Heart left ventricle (tissue), 16 donors: ENCODE measurements around the gene RNF103. TPM values are rescaled to one million over a fixed set of nuclear protein-coding genes. Genes with fewer than 3 reads are reported as not detected.

Experiments used
- ATAC-seq, 4 donors: fragments of 200-7000 bp; cut with Tn5 transposase; one replicate each; pipeline ENCODE4 v1.9.1; 2020 to 2022; ENCODE audit warnings: moderate library complexity in 4 of 4, mild to moderate bottlenecking in 3 of 4, moderate number of reproducible peaks in 1 of 4
- DNase-seq, 5 donors: peaks; one replicate each; pipeline ENCODE4 v3.0.0-alpha.2; 2020
- H3K27ac ChIP-seq, 12 donors: fragments of 200-600 bp; sonication (generic) in 4 of 12; one replicate each; pipeline versions ENCODE4 v1.5.0 to v1.8.0; 2016 to 2022; ENCODE audit warnings: mild to moderate bottlenecking in 2 of 12
- H3K27me3 ChIP-seq, 9 donors: fragments of 200-600 bp; sonication (generic) in 2 of 9; one replicate each; pipeline versions ENCODE4 v1.5.1 to v1.8.0; 2016 to 2022; ENCODE audit warnings: mild to moderate bottlenecking in 3 of 9
- H3K36me3 ChIP-seq, 9 donors: fragments of 200-600 bp; sonication (generic) in 2 of 9; one replicate each; pipeline versions ENCODE4 v1.5.0 to v1.8.0; 2018 to 2022; ENCODE audit warnings: mild to moderate bottlenecking in 2 of 9
- H3K4me1 ChIP-seq, 12 donors: fragments of 200-600 bp; sonication (generic) in 4 of 12; one replicate each; pipeline versions ENCODE4 v1.5.0 to v1.8.0; 2016 to 2022; ENCODE audit warnings: mild to moderate bottlenecking in 3 of 12
- H3K4me3 ChIP-seq, 12 donors: fragments of 200-600 bp; sonication (generic) in 4 of 12; one replicate each; pipeline versions ENCODE4 v1.5.0 to v1.8.0; 2017 to 2022; ENCODE audit warnings: mild to moderate bottlenecking in 9 of 12, moderate library complexity in 4 of 12
- H3K9me3 ChIP-seq, 12 donors: fragments of 200-600 bp; sonication (generic) in 4 of 12; one replicate each; pipeline versions ENCODE4 v1.5.0 to v1.8.0; 2016 to 2022; ENCODE audit warnings: mild to moderate bottlenecking in 1 of 12
- POLR2A ChIP-seq, 2 donors: fragments of 450-650 bp; IDR thresholded peaks; one replicate each; pipeline ENCODE4 v1.6.1; 2017; ENCODE audit warnings: antibody characterized with exemption in 2 of 2, mild to moderate bottlenecking in 2 of 2, moderate library complexity in 2 of 2
- WGBS, 4 donors: extraction: QIAGEN DNeasy Blood & Tissue Kit in 2 of 4; methylation state at CpG; one replicate each; pipeline versions ENCODE4 v1.1.5 to v1.1.7; 2013 to 2018; 5-methylcytosine and 5-hydroxymethylcytosine counted together
- intact Hi-C, 10 donors: fragments of 100-400 bp; cut with DNase I; formaldehyde crosslinking; loops; one replicate each; pipeline versions ENCODE4 v1.11.1 to v1.14.2; 2022
- polyA plus RNA-seq, 2 donors: library from polyadenylated mRNA; stranded (reverse); fragments of 200-250 nt; gene quantifications; one replicate each; pipeline ENCODE4 v1.2.3, GENCODE V29; 2013
- total RNA-seq, 9 donors: library from RNA; depleted of rRNA in 2 of 9; stranded (reverse); fragments of >200 nt in 2 of 9; fragmentation: NEBNext Ultra II Directional in 3 of 9; extraction: Animal tissue kit (Norgen Biotek cat#: 25700) in 3 of 9; gene quantifications; one replicate each; pipeline versions ENCODE4 v1.1.0 to v1.2.4, GENCODE V29; 2016 to 2023
- TF ChIP-seq, protein P1 (sequence below), 12 donors: fragments of 200-600 bp; sonication (generic) in 4 of 12; IDR thresholded peaks; one replicate each; pipeline versions ENCODE4 v1.5.0 to v1.8.0; 2018 to 2022; ENCODE audit warnings: antibody characterized with exemption in 12 of 12, mild to moderate bottlenecking in 5 of 12
- donor health status: ischemic (EF 13 %, LVEDD 7.1; RV severe dilation, severe dysfunction).
- donor health status: healthy with polysubstance abuse.
- donor health status: DM: no; HTN: yes; CAD: no.
- donor health status: DM: no; HTN: no; CAD: no.
- donor health status: ischemic (EF 25% LVEDD 6.9; RV normal size, moderate dysfunction).
- donor health status: ischemic (EF 25% LVEDD 5.7; RV mildly dilated, moderate dysfunction).
- donor health status: healthy.
- donor health status: DM: yes; HTN: yes; CAD: no.
- donor health status: ischemic (EF 35%, LVEDD 5.7; RV mildly dilated, moderate dysfunction).
- donor health status: nonischemic (EF 11% LVEDD 7.7; RV severe dilation, severe dysfunction).
- donor health status: DM: yes; HTN: yes; CAD: no.
- donor health status: PGD.
- donor health status: ischemic (EF 29% LVEDD 5.4; RV normal size, mild dysfunction).
- donor health status: nonischemic (EF 23%, LVEDD 6.1; RV moderate dilation, normal function).

The RNF103 gene
- total and polyA plus RNA-seq, 11 donors = 28.8 to 75.4 (median 50.9) TPM

DNA sequence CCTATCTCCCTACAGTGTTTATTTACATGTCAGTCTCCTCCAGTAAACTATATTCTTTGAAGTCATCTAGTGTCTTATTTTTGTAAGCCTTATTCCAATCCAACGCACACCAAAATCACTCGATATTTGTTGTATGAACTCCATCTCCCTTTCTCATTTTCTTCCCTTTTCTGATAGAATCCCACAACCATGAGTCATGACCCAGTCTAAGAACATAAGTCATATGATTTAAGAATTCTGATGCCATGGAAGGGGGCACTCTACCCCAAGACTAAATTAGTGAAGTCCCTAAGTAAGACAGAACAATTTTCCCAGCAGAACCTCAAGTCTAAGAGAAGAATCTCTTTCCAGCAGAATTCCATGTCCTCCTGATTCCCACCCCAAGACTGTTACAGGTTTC lies 65.8 kb downstream of the RNF103 start:
- TF ChIP-seq POLR2A (IDR thresholded peaks at IDR 0.05) = no peak
- TF ChIP-seq, protein P1, sequence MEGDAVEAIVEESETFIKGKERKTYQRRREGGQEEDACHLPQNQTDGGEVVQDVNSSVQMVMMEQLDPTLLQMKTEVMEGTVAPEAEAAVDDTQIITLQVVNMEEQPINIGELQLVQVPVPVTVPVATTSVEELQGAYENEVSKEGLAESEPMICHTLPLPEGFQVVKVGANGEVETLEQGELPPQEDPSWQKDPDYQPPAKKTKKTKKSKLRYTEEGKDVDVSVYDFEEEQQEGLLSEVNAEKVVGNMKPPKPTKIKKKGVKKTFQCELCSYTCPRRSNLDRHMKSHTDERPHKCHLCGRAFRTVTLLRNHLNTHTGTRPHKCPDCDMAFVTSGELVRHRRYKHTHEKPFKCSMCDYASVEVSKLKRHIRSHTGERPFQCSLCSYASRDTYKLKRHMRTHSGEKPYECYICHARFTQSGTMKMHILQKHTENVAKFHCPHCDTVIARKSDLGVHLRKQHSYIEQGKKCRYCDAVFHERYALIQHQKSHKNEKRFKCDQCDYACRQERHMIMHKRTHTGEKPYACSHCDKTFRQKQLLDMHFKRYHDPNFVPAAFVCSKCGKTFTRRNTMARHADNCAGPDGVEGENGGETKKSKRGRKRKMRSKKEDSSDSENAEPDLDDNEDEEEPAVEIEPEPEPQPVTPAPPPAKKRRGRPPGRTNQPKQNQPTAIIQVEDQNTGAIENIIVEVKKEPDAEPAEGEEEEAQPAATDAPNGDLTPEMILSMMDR (IDR thresholded peaks at IDR 0.05) = no peak

DNA sequence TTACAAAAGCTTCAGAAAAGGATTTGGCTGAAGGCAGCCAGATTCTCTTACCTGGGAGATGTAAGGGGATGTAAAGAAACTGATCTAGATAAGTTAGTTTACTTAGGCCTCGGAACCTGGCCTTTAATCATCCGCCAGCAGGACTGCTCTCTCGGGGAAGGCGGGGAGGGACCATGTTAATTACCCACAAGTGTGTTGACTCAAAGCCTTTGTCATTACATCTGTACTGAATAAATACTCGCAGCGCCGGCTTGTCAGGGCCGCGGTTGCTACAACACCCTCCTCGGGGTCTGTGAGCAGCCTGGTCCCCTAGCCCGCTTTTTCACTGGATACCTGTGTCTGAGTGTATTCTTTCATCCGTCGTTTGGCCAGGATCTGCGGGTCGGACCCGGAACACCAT lies 67.2 kb downstream of the RNF103 start:
- TF ChIP-seq, protein P1 (IDR thresholded peaks at IDR 0.05) = no peak
- TF ChIP-seq POLR2A (IDR thresholded peaks at IDR 0.05) = no peak
- intact Hi-C loops = no loop called here
- DNase-seq = no peak
- Histone ChIP-seq H3K27me3 (no peaks in the 10 kb centered on the region), H3K27ac (no peak overlapping the region), H3K9me3 (no peaks in the 10 kb centered on the region), H3K4me3 (no peak overlapping the region), H3K4me1 (peaks cover 0 to 49% (median 16%) of the 10 kb centered on the region in 12 donors), H3K36me3 (peaks cover 0 to 6% (median 0%) of the 10 kb centered on the region in 9 donors)
- ATAC-seq = no peak
- WGBS, 4 donors = 93 to 97% (median 95%) methylated on average over 16 of the region's 16 CpGs

More for the DNA sequence above, 65.8 kb downstream of the RNF103 start:
- H3K4me3 ChIP-seq = no peak overlapping the region
- H3K27ac ChIP-seq = no peak overlapping the region
- no peak for DNase-seq
- no peaks in the 10 kb centered on the region for H3K27me3 ChIP-seq
- H3K9me3 ChIP-seq = no peaks in the 10 kb centered on the region
- peaks cover 0 to 51% (median 24%) of the 10 kb centered on the region in 12 donors for H3K4me1 ChIP-seq
- intact Hi-C loops = no loop called here
- no peak for ATAC-seq
- peaks cover 0 to 6% (median 0%) of the 10 kb centered on the region in 9 donors for H3K36me3 ChIP-seq
- 97 to 100% (median 98%) methylated on average over 2 of the region's 2 CpGs for WGBS, 4 donors

Other genes starting within 250 kb of the RNF103 start
- gene KDM3A, start 182.5 kb downstream of the RNF103 start, total RNA-seq = 10 to 100 TPM; 17.7 to 44.0 (median 35.4) TPM
- gene KDM3A, start 182.5 kb downstream of the RNF103 start, polyA plus RNA-seq = 10 to 100 TPM; 13.5 to 25.4 TPM
- 100 to 1,000 TPM in 7 of 9 donors, 10 to 100 TPM in 2; 75.4 to 178 (median 145) TPM for gene CHMP3, start 60.4 kb downstream of the RNF103 start, total RNA-seq
- gene CHMP3, start 60.4 kb downstream of the RNF103 start, polyA plus RNA-seq = 100 to 1,000 TPM in 1 of 2 donors, 10 to 100 TPM in 1; 50.0 to 120 TPM
- 100 to 1,000 TPM in 4 of 9 donors, 10 to 100 TPM in 5; 56.2 to 148 (median 91.7) TPM for gene RMND5A, start 96.4 kb upstream of the RNF103 start, total RNA-seq
- gene RMND5A, start 96.4 kb upstream of the RNF103 start, polyA plus RNA-seq = 10 to 100 TPM; 29.9 to 62.6 TPM
- 10 to 100 TPM in 1 of 9 donors, 1 to 10 TPM in 1, under 1 TPM in 6, not detected in 1; 0.24 to 11.1 (median 0.43) TPM for gene CD8A, start 167.0 kb upstream of the RNF103 start, total RNA-seq
- gene CD8A, start 167.0 kb upstream of the RNF103 start, polyA plus RNA-seq = under 1 TPM; 0.33 to 0.65 TPM
- 1 to 10 TPM in 2 of 9 donors, under 1 TPM in 1, not detected in 6; 0.42 to 4.0 (median 1.6) TPM for gene CD8B, start 238.0 kb upstream of the RNF103 start, total RNA-seq
- under 1 TPM in 1 of 2 donors, not detected in 1; 0.21 TPM for gene CD8B, start 238.0 kb upstream of the RNF103 start, polyA plus RNA-seq